22Rv1 (cell line): ENCODE measurements around the gene ACHE.
A peak's percentile ranks its signal among the peaks of the same experiment; 100 is the strongest.

ENCODE experiments used
- H3K27ac ChIP-seq: fragments of 450-650 bp; 2 replicates; pipeline ENCODE4 v1.5.1; 2017
- CTCF ChIP-seq: fragments of 450-650 bp; IDR thresholded peaks from 2 replicates; pipeline ENCODE4 v1.5.1; 2017; ENCODE audit warnings: mild to moderate bottlenecking
- ZFX ChIP-seq: fragments of 450-650 bp; IDR thresholded peaks from 2 replicates; pipeline ENCODE4 v1.6.1; 2017; ENCODE audit warnings: antibody characterized with exemption, borderline replicate concordance

ACHE gene

GRCh38 chr7:100886142-100886935 is 9.3 kb downstream of the ACHE start:
- no peak for TF ChIP-seq ZFX
- H3K27ac ChIP-seq = peak overlapping the region; percentile 99

- TF ChIP-seq ZFX (no peak), CTCF (no peak)
- H3K27ac ChIP-seq = peak overlapping the region; percentile 99
These were observed 10.1 kb downstream of the ACHE start for GRCh38 chr7:100885440-100886141.

- peak overlapping the region; percentile 99 for H3K27ac ChIP-seq
- TF ChIP-seq ZFX = no peak
- TF ChIP-seq CTCF = no peak
These were observed 10.8 kb downstream of the ACHE start for GRCh38 chr7:100884736-100885439.

- TF ChIP-seq CTCF = no peak
- no peak for TF ChIP-seq ZFX
- H3K27ac ChIP-seq = peak overlapping the region; percentile 36
These were observed 12.7 kb downstream of the ACHE start for GRCh38 chr7:100882785-100883526.

GRCh38 chr7:100882201-100882600 is 13.5 kb downstream of the ACHE start:
- TF ChIP-seq CTCF = no peak
- no peak for TF ChIP-seq ZFX
- H3K27ac ChIP-seq = peak overlapping the region; percentile 36; the same call in 1 of the 2 replicates

- TF ChIP-seq CTCF (no peak), ZFX (no peak)
- H3K27ac ChIP-seq = no peak overlapping the region
These were observed 14.6 kb downstream of the ACHE start for GRCh38 chr7:100881136-100881535.

GRCh38 chr7:100880645-100881044 is 15.0 kb downstream of the ACHE start:
- TF ChIP-seq ZFX (no peak), CTCF (no peak)
- no peak overlapping the region for H3K27ac ChIP-seq
